IPS DF 4.7 (cell line): ENCODE measurements around the gene IL13RA2.

Experiments
- DNase-seq: peaks from one replicate; pipeline ENCODE4 v3.0.0-alpha.2; 2013; ENCODE audit warnings: low spot score; ENCODE audit errors: extremely low read depth

Gene IL13RA2

GRCh38 chrX:114997779-114998178 is 19.6 kb downstream of the IL13RA2 start:
- no peak for DNase-seq

- no peak for DNase-seq
Observed at GRCh38 chrX:114985967-114986592, 31.3 kb downstream of the IL13RA2 start.

- no peak for DNase-seq
Observed at GRCh38 chrX:114976292-114976691, 41.1 kb downstream of the IL13RA2 start.

- DNase-seq = no peak
Observed at GRCh38 chrX:114973013-114973412, 44.4 kb downstream of the IL13RA2 start.

GRCh38 chrX:114970806-114971205 is 46.6 kb downstream of the IL13RA2 start:
- no peak for DNase-seq

GRCh38 chrX:114964374-114964773 is 53.0 kb downstream of the IL13RA2 start:
- no peak for DNase-seq

- no peak for DNase-seq
Observed at GRCh38 chrX:114962209-114962608, 55.2 kb downstream of the IL13RA2 start.

- no peak for DNase-seq
Observed at GRCh38 chrX:114959729-114960128, 57.7 kb downstream of the IL13RA2 start.
